Lung microvascular endothelial cell (primary cell): Measurements from ENCODE around the gene NDUFA9. TPM values are rescaled to one million over a fixed set of nuclear protein-coding genes. Genes with fewer than 3 reads are reported as not detected.

Source experiments
- DNase-seq, 2 donors: peaks; one replicate each; pipeline versions ENCODE4 v3.0.0 to v3.0.0-alpha.2; 2010; ENCODE audit warnings: low read depth in 2 of 2
- total RNA-seq: library from RNA; depleted of rRNA; stranded (reverse); fragments of >200 nt; gene quantifications from 2 replicates; pipeline ENCODE4 v1.2.1, GENCODE V29; 2014

Gene NDUFA9
- total RNA-seq = 45.1 and 51.0 TPM in 2 replicates

DNA sequence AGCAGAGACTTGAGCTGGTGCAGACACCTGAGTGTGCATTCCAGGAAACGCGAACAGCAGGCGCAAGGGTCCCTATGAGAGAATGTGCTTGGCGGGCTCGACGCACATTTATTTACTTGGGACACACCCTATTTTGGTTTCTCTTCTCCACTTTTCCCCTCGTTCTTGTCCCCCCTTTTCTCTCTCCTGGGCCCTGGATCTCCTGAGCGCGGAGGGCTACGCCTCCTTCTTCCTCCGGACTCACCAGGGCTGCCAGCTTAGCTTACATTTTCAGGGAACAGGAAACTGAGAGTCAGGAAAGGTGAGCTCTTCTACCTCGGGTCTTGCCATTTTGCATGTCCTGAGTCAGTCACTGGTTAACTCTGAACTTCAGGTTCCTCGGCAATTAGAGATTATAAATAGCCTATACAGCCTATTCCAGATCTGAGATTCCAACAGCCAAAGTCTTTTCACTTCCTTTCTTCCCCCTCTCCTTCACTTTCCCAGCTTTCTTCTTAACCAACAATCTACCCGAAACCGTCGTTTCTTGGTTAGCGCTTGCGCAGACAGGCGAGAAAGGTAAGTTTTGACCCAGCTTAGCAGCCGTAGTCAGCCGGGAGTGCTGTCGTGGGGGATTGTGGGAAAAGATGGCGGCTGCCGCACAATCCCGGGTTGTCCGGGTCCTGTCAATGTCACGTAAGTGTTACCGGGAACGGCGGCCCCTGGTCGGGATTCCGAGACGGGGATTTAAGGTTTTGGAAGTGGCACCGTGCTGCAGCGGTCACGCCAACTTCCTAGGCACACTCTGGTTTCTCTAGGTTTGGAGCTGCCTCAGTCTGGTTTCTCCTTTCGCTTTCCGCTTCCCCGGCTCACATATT, at the start of gene NDUFA9, which contains the start of gene AKAP3:
TSS of gene NDUFA9 (plus strand) at position 614 of the 857 bp plus-strand sequence. CDS start at position 627, 13 bp downstream.
TSS of gene AKAP3 (minus strand) at position 551 of the 857 bp plus-strand sequence. CDS start 10,855 bp downstream, outside the sequence.
- peak; percentile 88 to 93 for DNase-seq

DNA sequence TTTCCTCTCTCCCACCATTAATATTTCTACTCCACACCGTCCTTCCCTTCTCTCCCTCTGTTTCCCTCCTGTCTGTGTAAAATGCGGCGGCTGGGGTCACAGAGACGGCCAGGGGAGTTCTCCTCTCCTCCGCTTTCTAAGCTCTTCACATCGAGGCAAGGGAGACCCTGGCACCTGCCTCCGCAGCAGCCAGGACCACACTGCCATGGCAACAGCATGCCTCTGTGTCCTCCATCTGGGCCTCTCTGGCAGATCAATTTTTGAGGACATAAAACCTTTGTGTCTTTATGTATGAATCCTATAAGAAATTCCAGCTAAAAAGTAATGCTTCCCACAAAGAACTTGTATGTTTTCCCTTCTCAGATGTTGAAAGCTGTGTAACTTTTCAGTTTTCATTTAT, 45.5 kb upstream of the NDUFA9 start:
- no peak for DNase-seq

DNA sequence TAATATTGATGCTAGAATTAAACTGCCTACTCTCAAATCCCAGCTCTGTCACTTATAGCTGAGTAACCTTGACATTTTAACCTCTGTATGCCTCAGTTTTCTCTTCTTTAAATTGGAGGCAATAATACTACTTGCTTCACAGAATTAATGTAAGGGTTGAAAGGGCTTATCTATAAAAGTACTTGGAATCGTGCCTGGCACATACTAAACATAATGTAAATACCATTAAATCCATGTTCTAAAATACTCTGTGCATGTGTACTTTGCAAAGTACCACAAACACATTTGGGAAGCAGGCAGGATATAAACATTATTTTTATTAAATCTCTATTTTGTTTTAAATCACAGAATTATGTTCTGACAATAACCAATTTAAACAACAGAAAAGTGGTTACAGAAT, 45.0 kb upstream of the NDUFA9 start:
- no peak for DNase-seq

DNA sequence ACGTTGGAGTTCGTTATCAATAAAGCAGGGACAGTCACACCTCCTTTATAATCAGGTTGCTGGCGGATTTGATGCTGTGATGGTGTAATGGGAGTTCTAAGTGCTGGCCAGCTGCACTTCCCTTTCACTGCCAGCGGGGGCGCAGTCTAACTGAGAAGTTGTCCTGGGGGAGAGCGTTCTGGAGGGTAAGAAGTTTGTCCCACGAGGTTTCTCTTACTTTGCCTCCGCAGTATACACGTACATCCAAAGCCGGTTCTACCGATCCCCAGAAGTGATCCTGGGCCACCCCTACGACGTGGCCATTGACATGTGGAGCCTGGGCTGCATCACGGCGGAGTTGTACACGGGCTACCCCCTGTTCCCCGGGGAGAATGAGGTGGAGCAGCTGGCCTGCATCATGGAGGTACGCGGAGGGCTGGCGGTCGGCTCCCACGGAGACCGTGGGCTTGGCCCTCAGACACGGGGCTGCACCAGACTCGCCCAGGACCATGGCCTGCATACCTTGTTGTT, 44.2 kb upstream of the NDUFA9 start:
- peak; percentile 81 to 95 for DNase-seq

DNA sequence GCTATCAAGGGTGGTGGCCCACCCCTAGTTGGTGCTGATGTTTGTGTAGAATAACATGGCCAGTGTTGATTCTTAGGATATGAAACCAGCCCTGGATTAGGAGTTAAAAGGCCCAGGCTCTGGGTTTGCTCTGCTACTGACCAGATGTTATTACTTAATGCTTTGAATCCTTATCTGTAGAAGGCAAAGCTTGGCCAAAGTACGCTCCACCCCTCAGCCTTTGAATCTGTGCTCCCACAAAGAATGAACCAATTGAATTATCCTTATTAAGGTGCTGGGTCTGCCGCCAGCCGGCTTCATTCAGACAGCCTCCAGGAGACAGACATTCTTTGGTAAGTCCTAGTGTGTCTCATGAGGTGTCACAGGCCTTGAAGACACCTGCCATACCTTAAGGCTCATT, 41.9 kb upstream of the NDUFA9 start:
- DNase-seq = no peak

DNA sequence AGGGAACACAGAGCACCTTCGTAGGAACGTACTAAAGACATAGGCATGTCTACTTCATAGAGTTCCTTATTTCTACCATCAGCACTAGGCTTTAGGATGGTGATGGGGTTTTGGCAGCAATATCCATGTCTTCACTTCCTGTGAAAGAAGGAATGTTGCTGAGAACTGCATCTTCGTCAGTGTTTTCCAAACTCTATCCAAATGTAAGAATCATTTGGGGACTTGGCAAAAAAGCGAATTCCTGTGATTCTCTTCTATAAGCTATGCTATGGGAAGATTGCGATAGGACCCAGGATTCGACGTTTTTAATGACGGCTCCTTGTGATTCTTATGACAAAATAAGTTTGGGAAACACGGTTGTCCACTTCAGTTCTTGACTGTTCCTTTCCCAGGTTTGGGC, 39.8 kb upstream of the NDUFA9 start:
- DNase-seq = no peak

DNA sequence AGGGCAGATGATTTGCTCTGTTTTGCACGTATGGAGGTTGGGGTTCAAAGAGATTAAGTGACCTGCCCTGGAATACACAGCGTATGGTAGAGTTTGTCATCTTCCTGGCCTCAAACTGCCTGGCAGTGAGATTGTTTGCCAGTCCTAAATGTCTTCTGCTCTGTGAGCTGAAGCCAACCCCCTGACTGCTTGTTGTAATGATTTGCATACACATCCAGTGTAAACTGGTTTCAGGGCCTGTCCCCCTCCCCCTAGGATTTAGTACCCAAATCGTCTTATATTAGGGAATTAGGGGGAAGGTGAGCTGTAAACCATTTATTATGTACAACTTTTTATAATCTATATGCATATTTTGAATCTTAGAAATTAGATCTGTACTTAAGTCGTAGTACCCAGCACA, 38.4 kb upstream of the NDUFA9 start:
- DNase-seq = no peak

DNA sequence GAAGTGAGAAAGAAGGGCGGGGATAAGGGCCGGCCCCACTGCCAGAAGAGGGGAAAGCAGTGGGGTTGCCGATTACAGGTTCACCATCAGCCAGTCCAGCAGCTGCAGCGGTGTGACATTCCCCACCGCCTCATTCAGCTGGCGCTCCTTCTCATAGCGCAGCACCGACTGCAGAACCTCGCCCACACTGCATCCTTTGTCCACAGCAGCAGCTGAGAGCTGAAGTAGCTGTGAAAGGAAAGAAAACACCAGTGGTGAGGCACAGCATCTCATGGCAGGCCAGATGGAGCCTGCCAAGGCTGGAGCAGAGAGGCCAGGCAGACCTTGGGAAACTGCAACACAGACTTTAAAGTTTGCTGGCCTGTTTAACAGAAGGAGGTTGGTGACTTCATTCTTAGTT, 33.2 kb upstream of the NDUFA9 start:
- no peak for DNase-seq

DNA sequence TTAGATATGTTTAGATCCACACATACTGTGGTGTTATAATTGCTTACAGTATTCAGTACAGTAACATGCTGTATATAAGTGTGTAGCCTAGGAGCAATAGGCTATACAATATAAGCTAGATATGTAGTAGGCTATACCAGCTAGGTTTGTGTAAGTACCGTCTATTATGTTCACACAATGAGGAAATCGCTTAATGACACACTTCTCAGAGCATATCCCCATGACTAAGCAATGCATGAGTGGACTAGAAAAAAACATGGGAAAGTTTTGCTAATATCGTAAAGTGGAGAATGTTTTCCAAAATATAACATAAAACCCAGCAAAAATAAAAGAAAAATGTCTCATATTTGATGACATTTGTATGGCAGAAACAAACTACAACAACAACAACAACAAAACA, 27.4 kb upstream of the NDUFA9 start:
- no peak for DNase-seq

DNA sequence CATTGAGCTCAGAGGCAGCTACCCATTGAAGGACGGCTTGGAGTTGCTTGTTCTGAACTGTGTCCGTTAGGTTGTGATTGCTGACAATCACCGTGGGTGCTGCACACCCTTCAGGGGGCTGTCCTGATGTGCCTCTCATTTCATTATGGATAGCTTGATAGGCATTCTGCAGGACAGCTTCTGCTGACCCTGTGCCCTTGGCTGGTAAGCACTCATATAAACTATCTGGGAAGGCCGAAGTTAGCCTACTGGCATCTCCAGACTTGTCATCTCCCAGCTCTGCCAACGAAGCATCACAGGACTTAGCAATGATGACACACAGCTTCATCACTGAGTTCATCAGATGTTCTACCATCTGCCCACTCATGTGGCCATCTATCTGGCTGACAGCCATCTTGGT, 22.4 kb upstream of the NDUFA9 start:
- no peak for DNase-seq

DNA sequence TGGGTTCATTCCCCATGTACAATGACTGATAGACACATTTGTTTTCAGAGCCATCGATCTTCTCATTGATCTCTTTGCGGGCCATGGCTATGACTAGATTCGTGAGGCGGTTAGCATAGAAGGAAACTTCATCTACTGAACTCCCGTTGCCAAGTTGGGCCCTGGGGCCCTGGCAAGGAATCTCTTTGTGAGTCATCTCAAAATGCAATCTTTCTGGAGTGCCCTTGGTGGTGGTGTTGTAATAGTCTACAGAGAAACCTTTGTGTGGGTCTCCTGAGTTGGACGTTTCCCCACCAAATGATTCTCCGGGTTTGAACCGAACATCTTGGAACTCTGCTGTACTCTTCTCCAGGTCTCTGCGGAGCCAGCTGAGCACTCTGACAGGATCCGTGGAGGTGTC, 20.5 kb upstream of the NDUFA9 start:
- no peak for DNase-seq

DNA sequence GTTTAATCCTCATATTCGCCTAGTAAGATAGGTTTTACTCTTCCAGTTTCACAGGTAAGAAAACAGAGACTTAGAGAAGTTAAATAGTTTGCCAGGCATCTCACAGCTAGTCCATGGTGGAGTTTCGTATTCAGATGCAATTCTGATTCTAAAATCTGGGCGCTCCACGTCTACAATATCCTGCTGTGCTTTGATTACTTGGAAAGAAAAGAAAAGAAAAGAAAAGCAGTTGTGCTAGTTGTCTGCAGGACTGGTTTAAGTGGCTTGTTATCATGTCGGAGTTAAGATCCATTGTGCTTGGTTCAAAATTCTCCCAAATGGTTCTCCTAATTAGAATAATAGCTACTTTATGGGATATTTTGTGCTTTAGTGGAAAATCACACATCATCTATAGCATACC, 18.7 kb upstream of the NDUFA9 start:
- no peak for DNase-seq

DNA sequence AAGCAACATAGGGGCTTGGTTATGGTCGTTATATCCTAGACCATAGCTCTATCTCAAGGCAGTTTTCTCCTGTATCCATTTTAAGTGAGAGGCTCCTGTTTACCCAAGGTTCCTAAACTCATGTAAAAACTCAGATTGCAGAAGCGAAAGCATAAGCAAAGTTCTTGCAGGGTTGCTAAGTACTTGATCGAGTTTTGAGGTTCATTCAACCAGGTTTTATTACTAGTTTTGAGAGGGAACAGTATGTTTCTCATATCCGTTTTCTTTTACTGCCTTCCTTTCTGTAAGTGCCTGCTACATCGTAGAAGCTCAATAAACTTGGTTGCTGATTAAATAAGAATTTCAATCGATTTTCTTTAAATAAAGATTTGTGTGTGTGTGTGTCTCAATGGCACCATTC, 5.2 kb upstream of the NDUFA9 start:
- DNase-seq = no peak

DNA sequence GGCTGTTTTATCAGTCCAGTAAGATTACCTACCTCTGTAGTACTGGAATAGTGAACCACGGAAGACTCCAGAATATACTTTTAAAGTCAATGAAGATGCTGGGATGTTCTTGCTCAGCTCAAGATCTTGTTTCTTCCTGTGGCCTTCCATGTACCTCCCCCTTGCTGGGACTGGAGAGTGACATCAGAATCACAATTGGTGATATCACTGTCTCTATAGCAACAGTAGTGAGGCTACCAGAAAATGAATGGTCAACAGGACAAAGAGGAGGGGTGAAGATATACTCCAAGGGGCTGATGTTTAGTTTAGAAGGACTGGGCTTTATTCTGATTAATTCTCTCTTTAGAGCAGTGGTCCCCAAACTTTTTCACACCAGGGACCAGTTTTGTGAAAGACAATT, 3.9 kb upstream of the NDUFA9 start:
- DNase-seq = no peak

DNA sequence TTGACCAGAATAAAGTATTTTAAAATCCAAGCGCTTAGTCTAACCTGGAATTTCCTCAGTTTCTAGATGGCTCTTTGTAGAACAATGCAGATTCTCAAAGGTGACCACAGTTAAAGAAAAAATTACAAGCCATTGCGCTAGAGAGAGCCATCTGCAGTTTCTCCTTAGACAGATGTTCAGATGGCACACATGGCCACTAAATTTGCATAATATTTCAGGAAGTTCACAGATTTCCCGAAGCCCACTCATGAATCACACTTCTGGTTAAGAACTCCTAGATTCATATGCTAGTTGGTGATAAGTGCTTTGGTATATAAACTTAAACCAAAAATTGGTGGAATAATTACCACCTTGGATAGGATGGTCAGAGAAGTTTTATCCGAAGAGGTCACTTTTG, 812 bp upstream of the NDUFA9 start:
- peak in 1 of 2 donors; percentile 36 for DNase-seq

DNA sequence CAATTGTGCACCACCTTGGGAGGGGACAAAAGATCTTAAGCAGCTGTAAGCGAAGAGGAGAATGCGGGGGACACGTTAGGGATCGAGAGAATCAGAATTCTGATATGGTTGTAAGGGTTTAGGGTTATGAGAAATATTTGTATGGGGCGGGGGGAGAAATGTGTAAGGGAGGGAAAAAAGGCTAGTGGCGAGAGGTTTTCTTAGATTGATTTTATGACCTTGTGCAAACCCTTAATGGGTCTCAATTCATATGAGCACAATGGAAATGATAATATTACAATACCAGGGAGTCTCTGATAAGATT, 396 bp downstream of the NDUFA9 start:
- no peak for DNase-seq

DNA sequence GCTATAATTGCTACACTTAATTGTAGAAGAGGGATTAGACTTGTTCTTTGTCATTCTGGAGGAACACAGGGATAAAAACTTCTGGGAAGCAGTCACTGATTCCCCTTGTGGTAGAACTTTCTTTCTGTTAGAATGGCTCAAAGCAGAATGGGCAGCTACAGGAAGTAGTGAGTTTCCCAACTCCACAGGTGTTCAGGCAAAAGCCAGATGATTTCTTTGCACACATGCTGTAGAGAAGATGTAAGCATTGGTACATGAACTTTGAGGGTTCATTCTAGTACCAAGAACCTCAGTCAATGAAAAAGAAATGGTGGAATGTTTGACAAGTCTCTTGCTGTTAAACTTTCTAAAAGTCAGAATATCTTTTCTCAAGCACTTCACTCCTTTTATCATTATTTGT, 4.3 kb downstream of the NDUFA9 start:
- DNase-seq = peak; percentile 4 to 5

DNA sequence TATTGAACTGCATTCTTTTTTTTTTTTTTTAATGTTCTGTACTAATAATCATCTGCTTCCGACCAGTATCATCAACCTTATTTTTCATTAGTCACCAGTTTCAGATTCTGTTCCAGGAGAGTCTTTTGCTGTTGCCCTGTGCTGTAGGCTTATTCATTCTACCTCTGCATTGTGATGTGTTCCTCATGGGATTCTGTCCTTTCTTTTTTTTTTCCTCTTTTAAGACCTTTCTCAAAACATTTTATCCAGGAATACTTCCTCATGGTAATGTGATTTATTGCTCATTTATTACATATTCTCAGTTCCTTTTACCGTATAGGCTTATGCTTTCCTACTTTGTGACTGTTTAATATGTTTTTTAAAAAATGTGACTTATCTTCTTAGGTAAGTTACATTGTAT, 4.8 kb downstream of the NDUFA9 start:
- no peak for DNase-seq

DNA sequence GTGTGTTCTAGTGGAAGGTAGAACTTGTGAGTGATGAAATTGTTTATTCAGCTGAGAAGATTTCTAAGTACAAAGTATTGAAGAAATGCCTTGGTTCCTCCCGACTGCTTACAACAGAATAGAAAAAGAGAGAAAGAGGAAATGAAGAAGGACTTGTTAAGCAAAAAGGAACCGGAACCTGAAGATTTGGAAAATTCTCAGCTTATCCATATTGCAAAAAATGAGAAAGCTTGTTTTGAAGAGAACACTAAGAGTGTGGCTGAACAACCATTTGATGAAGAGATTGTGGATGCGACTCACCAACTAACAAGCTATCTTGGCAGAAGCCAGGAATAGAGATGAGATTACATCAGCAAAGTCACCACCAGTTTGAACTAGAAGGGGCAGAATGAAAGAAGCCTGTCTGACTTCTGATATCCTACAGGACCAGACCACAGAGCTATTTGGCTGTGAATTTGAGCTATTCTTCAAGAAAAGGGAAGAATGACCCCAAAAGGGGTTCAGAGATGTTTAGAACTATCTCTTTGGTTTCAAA, 15.1 kb downstream of the NDUFA9 start:
- peak in 1 of 2 donors; percentile 67 for DNase-seq

DNA sequence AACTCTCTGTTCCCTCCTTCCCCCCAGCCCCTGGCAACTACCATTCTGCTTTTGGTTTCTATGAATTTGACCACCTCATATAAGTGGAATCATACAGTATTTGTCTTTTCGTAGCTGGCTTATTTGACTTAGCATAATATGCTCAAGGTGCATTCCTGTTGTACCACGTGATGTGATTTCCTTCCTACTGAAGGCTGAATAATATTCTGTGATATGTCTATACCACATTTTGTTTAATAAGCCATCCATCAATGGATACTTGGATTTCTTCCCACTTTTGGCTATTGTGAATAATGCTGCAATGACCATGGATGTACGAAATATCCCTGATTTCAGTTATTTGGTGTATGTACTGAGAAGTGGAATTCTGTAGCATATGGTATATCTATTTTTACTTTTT, 16.3 kb downstream of the NDUFA9 start:
- DNase-seq = peak in 1 of 2 donors; percentile 71

DNA sequence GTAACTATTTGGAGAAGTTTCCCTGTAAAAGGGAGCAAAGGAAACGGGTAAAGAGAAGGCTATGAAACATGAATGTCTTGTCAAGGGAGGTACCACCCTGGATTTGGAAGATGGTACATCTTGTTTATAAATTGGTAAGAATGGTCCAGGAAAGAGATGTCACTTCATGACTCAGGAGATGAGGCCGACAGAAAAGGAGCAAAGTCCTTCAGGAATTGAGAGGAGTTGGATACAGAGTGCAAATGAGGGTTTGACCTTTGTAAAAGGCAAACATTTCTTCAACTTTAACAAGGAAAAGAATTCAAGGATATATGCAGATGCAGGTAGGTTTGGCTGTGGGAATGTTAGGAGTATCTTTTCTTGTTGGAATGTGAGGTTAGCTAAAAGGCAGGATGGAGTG, 30.8 kb downstream of the NDUFA9 start:
- no peak for DNase-seq

DNA sequence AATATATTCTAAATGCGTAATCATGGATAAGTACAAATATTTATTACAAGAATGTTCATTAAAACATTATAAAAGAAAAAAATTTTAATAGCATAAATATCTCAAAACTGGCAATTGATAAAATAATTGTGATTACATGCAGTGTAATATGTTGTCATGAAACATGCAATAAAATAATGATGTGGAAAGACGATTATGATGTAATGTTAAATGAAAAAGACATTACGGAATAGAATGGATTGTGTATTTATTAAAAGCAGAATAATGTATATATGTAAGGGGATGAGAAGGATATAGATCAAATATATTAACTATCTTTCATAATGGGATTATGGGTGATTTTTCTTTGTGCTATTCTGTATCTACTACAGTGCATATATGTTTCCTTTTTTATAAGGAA, 32.8 kb downstream of the NDUFA9 start:
- DNase-seq = no peak

DNA sequence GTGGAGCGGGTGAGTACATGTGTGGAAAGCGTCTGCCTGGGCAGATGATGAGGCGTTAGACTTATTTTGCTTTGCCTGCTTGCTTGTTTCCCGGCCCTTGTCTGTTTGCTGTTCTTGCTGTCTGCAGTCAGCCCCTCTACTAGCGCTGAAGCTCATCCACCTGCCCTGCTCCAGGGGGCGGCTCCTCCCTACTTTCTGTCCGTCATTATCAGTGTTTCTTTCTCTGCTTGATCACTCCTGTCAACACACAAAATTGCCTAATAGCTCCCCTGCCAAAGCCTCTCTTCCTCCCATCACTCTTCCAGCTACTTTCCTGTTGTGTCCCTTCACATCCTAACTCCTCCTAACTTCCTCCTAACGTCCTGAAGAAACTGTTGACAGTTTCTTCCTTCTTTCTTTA, 36.4 kb downstream of the NDUFA9 start:
- no peak for DNase-seq
